Fibroblast of the conjunctiva (primary cell): ENCODE results near the gene CALN1.
"Not testable (repeated sequence)": the region's sequence is repeated elsewhere in the genome, so short reads cannot be mapped to it uniquely, and the experiment has no call there.

Experiments
- DNase-seq: peaks from one replicate; pipeline ENCODE4 v3.0.0-alpha.2; 2010; ENCODE audit warnings: low read depth

Gene CALN1

GRCh38 chr7:72266771-72267170 lies 145.4 kb downstream of the CALN1 start:
- no peak for DNase-seq

DNA sequence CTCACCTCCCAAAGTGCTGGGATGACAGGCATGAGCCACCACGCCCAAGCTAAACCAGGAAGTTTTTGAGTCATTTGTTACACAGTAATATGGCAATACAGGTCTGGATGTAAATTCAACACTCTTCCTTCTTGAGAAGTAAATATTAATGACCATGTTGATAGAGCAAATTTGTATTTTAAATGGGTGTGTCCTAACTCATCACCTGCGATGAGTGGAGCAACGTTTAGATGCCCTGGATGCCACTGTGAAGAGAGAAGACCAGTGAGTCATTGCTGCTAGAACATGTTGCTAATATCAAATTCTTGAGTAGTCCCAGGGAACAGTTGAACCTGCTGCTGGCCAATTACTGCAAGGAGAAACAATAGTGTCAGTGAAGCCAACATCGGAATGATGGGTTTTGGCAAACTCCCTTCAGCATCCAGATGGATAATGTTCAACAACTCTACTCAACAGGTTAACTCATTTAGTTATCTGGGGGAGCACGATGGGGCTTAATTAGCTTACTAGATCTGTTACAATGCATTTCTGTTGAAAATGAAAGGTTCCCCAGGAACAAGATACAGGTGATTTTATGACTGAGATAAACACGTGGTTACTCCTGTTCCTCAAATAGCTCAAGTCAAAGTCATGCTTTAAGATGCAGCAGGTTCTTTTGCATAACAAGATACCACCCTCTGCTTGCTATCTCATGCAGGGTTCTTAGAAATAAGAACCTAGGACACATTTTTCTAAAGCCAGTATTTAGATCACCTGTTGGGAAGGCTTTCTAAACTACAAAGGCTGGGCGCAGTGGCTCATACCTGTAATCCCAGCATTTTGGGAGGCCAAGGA lies 146.8 kb downstream of the CALN1 start:
- no peak for DNase-seq

DNA sequence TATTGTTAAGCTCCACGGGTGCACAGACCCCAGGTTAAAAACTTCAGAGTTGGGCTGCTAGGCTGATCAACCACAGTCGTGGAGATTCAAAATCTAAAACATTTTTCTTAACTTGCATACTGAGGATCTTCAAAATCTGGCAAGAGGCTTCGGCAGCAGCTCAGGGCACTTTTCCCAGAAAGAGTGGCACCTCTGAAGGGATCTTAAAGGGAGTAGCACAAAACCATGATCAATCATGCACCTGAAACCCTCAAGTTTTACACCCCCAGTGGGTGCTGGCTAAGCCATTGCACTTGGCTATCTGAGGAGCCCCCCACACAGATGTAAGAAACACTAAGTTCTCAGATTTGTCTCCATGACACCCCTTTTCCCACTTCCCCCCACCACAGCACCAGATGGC lies 151.7 kb downstream of the CALN1 start:
- no peak for DNase-seq

DNA sequence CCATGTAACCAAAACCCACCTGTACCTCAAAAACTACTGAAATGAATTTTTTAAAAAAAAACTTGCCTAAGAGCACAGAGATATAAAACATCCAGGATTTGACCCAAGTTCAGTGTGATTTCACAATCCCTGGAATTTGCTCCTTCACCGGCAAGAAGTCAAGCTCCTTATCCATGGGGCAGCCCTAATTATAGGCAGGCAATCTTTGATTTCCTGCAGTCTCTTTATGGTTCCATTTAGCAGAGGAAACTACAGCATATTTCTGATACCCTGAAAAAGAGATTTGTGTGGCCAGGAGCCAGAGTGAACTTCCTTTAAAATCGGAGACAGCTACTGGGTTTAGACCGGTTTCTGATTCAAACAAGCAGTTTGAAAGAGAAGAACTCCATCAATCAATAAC lies 154.1 kb downstream of the CALN1 start:
- no peak for DNase-seq

GRCh38 chr7:72254455-72254854 lies 157.7 kb downstream of the CALN1 start:
- DNase-seq: no peak

- DNase-seq: no peak
Measured at GRCh38 chr7:72249106-72249505, 163.0 kb downstream of the CALN1 start.

DNA sequence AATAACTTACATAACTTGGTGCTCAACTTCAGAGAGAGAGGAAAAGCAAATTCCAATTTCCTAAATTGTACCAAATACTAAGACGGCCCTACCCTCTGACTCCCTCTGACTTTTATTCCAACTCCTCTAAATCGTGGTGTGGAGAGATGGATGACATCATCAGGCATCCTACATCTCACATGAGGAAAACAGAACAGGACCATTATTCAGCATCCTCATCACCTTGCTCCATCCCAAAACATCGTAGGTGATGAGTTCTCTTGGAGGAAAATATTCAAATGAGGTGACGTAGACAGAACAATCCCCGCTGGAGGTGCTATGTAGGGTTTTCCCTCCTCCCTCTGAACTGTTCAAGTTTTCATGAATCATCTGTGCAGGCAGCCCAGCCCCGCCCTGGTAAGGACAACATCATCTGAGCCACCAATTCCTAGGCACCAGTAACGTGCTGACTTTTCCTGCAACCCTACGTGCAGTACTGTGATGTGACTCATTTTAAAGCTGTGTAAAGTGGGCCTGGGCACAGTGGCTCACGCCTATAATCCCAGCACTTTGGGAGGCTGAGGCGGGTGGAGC lies 167.2 kb downstream of the CALN1 start:
- DNase-seq: no peak

DNA sequence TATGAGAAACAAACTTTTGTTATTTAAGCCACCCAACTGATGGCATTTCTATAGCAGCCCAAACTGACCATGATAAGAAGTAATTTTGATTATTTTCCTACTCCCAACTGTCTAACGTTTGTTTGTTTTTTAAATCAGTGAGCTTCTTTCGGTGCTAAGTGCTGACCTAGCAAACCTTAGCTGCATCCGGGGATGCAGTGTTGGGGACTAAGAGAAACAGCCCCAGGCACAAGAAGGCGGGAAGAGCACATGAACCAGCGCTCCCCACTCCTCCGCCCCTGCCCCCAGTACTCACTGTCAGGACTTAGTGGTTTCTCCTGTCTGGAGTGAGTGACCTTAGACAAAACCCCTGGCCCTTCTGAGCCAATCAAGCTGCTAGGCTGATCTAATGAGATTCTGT lies 168.8 kb downstream of the CALN1 start:
- DNase-seq: no peak

DNA sequence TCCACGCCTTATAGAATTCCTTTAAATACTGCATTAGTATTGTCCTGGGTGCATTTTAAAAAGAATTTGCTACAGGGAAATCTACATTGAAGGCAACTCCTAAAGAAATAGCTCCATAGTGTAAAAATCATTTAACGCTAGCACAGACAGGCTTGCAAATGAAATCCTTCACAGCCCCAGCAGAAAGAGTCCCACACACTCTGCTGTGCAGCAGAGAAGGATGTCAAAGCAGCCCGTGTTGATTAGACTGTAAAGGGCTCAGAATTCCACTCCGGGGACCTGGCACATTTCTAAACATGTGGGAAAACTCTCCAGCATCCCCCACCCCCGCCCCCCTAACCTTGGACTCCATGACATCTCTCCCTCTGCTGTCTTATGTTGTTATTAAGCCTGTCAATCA lies 176.8 kb downstream of the CALN1 start:
- DNase-seq: no peak

DNA sequence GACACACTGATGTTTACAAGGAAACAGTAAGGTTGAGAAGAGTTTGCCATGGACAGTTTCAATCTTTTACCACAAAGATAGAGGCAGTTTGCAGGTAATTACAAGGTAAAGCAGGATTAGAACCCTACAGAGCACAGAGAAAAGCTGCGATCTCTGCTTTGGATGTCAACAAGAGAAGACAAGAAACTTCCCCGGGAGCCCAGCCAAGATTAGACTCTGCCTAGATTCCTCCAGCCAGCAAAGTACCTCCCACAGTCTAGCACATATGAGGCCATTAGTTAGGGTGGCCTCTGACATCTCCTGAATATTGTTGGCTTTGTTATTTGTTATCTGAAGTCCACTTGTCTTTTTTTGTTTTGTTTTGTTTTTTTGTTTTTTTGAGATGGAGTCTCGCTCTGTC lies 178.1 kb downstream of the CALN1 start:
- DNase-seq: no peak

DNA sequence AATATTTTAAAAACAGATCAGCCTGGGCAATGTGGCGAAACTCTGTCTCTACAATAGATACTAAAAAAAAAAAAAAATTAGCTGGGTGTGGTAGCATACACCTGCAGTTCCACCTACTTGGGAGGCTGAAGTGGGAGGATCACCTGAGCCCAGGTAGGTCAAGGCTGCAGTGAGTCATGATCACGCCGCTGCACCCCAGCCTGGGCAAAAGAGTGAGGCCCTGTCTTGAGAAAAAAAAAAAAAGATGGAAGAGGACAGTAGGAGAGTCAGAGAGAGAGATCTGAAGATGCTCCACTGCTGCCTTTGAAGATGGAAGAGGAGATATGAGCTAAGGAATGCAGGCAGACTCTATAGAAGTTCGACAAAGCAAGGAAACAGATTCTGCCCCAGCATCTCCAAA lies 181.9 kb downstream of the CALN1 start:
- no peak for DNase-seq

- no peak for DNase-seq
Measured at GRCh38 chr7:72223351-72223750, 188.8 kb downstream of the CALN1 start.

DNA sequence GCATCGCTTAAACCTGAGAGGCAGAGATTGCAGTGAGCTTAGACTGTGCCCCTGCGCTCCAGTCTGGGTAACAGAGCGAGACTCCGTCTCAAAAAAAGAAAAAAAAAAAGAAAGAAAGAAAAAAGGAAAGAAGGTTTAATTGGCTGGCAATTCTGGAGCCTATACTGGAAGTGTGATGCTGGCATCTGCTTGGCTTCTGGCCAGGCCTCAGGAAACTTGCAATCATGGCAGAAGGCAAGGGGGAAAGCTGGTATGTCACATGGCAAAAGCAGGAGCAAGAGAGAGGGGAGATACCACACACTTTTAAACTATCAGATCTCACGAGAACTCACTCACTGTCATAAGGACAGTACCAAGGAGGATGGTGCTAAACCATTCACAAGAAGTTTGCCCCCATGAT lies 190.0 kb downstream of the CALN1 start:
- no peak for DNase-seq

GRCh38 chr7:72219500-72219899 lies 192.6 kb downstream of the CALN1 start:
- DNase-seq: no peak

- no peak for DNase-seq
Measured at GRCh38 chr7:72217151-72217550, 195.0 kb downstream of the CALN1 start.

GRCh38 chr7:72213769-72214168 lies 198.4 kb downstream of the CALN1 start:
- no peak for DNase-seq

- DNase-seq: no peak
Measured at GRCh38 chr7:72213081-72213480, 199.1 kb downstream of the CALN1 start.

DNA sequence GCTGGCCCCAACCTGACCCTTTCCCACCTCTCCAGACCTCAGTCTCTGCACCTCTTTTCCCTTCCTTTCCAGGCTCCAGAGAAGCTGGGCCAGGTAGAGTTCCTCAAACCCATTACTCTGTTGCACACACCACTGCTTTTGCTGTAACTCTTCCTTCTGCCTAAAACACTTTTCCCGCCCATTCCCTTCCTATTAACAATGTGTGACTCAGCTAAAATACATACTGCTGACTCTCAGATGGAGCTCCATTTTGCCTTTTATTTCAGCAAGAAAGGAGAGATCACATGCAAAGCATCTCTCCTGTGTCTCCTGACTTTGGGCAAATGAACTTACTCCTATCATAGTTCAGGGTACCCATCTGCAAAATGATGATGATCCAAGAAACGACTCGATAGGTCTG lies 201.0 kb downstream of the CALN1 start:
- DNase-seq: no peak

DNA sequence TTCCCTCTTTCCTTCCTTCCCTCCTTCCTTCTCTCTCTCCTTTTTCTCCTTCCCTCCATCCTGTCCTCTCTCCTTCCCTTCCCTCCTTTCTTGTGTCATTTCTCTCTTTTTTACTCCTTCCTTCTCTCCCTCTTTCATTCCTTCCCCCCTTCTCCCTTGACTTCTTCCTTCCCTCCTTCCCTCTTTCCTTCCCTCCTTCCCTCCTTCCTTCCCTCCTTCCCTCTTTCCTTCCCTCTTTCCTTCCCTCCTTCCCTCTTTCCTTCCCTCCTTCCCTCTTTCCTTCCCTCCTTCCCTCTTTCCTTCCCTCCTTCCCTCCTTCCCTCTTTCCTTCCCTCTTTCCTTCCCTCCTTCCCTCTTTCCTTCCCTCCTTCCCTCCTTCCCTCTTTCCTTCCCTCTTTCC lies 203.1 kb downstream of the CALN1 start:
- not testable (repeated sequence) for DNase-seq

GRCh38 chr7:72196176-72196575 lies 216.0 kb downstream of the CALN1 start:
- DNase-seq: no peak

GRCh38 chr7:72190919-72191318 lies 221.2 kb downstream of the CALN1 start:
- DNase-seq: no peak

DNA sequence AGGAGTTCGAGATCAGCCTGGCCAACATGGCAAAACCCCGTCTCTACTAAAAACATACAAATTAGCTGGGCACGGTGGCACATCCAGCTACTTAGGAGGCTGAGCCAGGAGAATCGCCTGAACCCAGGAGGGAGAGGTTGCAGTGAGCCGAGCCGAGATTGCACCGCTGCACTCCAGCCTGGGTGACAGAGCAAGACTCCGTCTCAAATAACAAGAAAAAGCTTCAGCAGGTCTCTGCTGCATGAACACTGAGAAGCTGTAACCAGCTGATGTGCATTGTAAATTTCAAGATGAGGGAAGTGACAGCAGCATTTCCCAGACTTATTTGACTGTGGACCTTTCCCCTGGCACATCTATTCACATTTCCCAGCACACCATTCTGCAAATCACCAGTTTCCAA lies 222.0 kb downstream of the CALN1 start:
- DNase-seq: no peak

- no peak for DNase-seq
Measured at GRCh38 chr7:72187179-72187578, 225.0 kb downstream of the CALN1 start.

DNA sequence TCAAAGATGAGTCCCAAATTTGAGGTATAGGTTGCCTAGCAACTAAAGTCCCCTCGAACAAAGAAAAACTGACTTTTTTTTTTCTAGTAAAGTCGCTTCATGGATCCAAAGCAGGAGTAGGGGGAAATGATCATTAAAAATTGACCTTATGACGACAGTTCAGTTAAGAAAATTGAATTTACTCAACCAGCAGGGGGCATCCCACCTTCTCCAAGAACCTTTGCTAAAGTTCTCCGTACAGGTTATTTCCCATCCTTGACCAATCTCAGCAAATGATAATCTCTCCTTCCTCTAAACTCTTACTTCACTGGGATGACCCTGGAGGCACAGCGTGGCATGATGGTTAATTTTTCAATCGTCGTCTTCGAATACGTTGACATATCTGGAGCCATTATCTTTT lies 228.3 kb downstream of the CALN1 start:
- DNase-seq: no peak
